IPS-18c (cell line): Measurements from ENCODE around the gene RB1.

ENCODE experiments used
- H3K4me3 ChIP-seq: 2 replicates; pipeline ENCODE4 v1.7.0; 2013; ENCODE audit warnings: low read depth, mild to moderate bottlenecking, low read length, moderate library complexity; ENCODE audit not compliant: insufficient read depth
- H3K9me3 ChIP-seq: one replicate; pipeline ENCODE4 v1.6.1; 2013; ENCODE audit warnings: mild to moderate bottlenecking, low read length, moderate library complexity; ENCODE audit not compliant: control insufficient read depth, insufficient read depth

The RB1 gene

DNA sequence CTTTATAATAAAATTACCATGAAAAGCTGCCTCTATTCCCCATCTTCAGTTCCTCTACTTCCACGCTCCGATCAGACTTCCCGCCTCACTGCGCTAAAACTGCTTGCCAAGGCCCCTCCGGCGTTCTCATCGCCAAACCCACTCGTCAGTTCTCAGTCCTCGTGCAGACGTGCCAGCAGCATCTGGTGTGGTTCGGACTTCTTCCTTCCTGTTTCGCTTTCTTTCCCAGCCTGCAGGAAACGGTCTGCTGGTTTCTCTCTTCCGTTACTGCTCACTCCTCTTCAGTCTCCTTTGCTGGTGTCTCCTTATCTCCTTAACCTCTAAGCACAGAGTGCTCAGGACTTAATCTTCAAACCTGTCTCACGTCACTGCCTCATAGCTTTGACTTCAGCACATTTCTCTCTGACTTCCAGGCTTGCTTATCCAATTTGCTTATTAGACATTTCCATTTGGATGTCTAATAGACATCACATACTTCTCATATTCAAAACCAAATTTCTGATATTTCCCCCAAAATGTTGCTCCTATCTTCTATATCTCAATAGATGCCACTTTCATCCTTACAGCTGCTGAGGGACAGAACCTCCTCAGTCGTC is 189.0 kb downstream of the RB1 start:
- no peak overlapping the region for H3K4me3 ChIP-seq
- H3K9me3 ChIP-seq: no peaks in the 10 kb centered on the region

DNA sequence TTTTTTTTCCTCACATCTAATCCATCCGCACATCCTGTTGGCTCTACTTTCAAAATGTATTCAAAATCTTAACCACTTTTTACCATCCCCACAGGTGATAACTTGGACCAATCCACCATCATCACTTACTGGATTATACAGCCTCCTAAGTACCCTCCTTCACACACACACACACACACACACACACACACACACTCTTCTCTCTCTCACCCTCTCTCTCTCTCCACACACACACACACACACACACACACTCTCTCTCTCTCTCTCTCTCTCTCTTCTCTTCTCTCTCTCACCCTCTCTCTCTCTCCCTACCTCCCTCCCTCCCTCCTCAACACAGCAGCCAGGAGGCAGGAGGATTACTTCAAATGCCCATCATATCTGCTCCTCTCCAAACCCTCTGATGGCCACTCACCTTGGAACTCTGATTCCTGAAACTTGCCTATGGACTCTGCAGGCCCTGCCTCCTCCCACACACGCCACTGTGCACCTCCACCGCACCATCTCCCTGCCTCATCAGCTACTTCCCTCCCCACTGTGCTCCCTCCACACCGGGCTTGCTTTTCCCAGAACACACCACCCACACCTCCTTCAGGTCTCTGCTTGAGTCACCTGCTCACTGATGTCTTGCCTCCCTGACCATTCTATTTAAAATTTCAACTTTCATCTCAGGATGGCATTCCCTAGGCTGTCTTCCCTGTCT is 189.7 kb downstream of the RB1 start:
- Histone ChIP-seq H3K4me3 (no peak overlapping the region), H3K9me3 (no peaks in the 10 kb centered on the region)

DNA sequence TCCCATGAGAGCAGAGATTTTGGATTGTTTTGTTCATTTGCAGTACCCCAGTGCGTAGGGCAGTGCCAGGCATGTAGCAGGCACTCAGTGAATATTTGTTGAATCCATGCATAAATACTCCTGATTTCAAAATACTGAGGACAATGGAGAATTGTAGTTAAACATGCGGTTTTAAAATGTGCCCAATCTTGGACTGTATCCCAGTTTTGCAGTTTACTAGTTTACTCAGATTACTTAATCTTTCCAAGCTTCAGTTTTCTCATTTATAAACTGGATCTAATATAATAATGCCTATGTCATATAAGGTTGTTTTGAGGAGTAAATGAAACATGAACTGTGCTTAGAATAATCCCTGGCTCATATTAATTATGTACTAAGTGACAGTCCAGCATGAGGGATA is 190.3 kb downstream of the RB1 start:
- Histone ChIP-seq H3K9me3 (no peaks in the 10 kb centered on the region), H3K4me3 (no peak overlapping the region)

DNA sequence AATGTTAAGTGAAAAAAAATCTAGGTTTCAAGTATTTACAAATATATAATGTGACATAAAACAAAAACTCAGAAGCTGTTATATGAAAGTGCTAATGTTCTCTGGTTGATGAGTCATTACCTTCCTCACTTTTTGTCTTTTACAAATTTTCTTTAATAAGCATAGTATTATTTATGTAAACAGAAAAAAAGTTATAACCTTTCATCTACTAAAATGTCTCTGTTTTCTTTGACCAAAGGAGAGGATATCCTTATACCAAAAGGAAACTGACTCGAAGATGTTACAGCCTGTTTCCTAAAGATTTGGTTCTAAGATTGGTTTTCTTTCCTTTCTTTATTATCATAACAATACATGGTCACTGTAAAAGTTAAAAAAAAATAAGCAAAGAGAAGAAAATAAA is 191.3 kb downstream of the RB1 start:
- Histone ChIP-seq H3K9me3 (no peaks in the 10 kb centered on the region), H3K4me3 (no peak overlapping the region)

DNA sequence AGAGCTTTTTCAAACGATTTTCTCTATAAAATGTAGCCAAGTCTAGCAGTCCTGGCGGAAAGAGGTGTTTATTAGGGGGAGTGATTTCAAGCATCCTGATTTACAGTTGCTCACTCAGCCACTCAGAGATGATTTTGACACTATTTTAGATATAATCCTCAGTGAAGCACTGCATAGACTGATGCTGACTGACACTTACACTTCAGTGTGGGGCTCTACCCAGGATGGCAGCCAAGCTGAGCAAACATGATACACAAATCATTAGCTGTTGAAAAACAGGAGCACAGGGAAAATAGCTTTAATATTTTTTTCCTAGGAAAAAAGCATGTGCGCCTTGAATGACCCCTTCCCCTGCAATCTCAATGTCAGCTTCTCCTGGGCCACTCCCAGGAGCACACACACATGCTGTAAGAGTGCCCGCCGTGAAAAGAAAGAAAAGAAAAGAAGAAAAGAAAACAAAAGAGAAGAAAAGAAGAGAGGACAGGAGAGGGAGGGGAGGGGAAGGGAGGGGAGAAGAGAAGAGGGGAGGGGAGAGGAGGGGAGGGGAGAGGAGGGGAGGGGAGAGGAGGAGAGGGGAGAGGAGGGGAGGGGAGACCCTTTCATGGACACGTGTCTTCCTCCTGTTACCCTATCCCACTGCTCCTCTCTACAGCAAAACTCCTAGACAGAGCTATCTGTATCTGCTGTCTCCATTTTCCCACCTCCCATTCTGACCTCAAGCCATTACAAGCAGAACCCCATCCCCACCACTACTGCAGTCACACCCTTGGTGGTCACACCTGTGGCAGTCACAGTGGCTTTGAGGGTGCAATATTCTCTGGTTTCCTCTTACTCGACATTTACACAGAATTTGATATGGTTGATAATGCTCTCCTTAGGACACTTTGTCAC is 193.0 kb downstream of the RB1 start:
- H3K9me3 ChIP-seq: no peaks in the 10 kb centered on the region
- H3K4me3 ChIP-seq: no peak overlapping the region

DNA sequence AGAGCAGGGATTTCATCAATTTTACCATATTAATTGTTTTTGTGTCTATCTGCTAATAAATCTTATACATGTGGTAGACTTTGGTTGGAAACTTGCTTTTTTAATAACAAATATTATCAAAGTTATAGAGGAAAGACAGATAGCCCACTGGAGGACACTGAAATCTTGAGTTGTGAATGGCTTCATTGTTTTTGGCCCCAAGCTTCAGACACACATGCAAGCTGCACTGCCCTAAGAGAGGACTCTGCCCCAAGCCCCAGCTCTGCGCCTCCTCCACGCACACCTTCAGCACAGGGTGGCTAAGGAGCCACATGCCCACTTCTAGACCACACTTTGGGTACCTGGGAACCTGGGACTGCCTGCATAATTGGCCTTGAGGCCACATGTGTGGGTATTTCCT is 194.1 kb downstream of the RB1 start:
- Histone ChIP-seq H3K4me3 (no peak overlapping the region), H3K9me3 (no peaks in the 10 kb centered on the region)

DNA sequence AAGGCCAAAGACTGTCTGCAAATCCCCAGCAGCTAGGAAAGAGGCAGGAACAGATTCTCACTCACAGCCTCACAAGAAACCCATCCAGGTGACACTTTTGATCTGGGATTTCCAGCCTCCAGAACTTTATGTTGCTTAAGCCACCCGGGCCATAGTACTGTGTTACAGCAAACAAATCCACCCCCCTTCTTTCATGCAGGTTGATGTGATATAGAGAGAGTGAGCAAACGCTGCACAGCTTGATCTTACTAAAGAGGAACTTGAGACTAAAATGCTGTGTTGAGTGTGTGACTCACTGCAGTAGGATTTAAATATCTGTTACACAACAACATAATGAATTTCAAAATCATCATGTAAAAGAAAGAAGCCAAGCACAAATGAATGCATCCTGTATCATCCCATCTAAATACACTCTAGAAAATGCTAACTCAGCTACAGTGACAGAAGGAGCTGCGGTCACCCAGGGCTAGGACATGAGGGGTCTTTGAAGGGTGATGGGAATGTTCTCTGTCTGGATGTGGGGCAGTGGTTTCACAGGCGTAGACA is 197.2 kb downstream of the RB1 start:
- H3K4me3 ChIP-seq: no peak overlapping the region
- H3K9me3 ChIP-seq: no peaks in the 10 kb centered on the region

DNA sequence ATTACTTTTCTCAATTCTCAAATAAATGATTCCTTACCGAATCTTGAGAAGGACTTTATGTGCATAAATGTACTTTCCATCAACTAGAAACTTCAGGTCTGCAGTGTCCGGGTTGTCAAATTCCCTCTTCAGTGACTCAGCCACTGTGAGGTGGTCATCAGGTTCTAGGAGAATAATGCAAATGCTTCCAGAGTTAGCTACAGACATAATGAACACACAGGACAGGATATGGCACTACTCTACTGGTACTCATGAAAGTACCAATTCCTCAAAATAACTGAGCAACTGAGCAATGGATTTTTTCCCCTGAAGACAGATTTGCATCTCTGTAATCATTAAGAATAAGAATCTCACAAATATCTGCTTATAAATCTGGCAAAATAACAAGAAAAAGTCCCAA is 198.2 kb downstream of the RB1 start:
- no peaks in the 10 kb centered on the region for H3K9me3 ChIP-seq
- no peak overlapping the region for H3K4me3 ChIP-seq

DNA sequence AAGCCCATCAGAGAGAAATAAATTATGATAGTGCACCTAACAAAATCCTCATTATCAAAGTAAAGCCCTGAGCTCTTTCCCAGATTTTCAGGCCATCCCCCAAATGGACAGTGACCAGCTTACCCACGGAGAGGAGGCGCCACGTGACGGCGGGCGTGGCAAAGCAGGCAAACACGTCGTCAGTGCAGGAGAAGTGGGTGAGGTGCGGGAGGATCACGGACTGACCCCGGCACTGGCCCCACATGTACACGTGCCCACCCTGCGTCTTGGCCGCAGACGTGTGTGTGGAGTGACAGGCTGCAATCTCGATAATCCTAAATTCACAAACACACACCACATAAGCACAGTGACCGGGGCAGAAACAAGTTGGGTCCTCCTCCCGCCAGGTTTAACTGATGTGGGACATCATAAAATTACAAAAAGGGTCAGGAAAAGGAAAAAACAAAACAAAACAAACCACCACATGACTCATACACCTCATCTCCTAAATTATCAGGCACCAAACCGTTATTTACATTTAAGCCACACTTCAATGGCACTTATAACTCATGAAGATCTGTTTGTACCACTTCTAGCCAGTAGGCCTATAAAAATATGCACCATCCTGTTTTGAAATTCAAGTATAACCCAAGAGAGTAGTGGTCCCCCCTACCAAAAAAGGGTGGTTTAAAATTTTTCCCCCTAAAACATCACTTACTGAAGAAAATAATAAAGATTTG is 199.2 kb downstream of the RB1 start:
- Histone ChIP-seq H3K9me3 (no peaks in the 10 kb centered on the region), H3K4me3 (no peak overlapping the region)

DNA sequence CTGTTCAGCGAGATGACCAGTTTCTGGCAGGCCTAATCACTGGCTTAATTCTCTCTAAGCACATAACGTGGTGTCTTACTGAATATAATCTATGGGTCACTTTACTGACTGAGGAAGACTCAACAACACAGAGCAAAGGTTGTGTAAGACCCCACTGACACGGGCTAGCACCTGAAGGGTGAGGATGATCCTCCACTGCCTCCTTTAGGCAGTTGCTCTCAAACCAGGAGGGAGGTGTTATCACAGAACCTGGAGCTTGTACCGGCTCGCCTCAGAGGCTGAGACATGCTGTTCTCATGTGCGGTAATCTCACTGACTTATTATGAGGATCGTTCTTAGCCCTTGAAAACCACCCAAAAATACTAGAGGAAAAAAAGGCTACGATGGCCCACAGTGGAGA is 201.1 kb downstream of the RB1 start:
- H3K4me3 ChIP-seq: no peak overlapping the region
- H3K9me3 ChIP-seq: no peaks in the 10 kb centered on the region

DNA sequence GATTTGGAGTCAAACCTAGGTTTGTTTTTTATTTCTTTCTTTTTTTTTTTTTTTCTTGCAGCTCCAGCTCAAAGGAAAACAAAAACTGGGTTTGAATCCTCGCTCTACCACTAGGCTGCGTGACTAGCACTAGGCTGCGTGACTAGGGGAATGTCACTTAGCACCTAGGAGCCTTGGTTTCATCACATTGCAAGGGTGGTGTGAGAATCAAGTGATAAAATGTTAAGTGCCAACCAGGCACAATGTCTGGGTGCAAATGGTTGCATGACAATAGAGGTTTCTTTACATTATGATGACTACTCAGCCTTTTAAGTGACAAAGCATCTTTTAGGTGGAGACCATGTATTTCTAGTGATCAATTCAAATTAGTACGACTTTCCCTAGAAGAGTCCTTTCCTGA is 201.5 kb downstream of the RB1 start:
- Histone ChIP-seq H3K9me3 (no peaks in the 10 kb centered on the region), H3K4me3 (no peak overlapping the region)

DNA sequence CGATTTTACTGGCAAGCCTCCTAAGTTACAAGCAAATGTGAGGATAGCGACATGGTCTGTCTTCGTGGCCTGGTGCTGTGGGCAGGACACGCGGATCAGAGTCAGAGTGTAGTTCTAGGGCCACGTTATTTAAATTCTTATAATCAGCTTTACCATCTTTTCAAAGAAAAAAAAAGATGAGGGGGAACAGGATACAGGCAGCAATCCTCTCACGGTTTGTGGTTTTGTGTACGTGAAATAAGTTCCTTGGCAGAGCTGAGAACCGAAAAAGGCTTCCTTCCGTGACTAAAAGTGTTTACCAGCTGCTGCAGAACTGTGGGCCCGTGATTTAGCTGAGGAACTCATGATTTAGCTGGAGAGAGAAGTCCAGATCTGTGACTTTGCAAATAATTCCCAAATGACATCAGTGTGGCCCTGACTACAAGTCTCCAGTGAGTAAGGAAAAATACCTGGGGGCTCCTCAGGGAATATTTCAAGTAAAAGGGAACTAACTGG is 202.1 kb downstream of the RB1 start:
- Histone ChIP-seq H3K4me3 (no peak overlapping the region), H3K9me3 (no peaks in the 10 kb centered on the region)

DNA sequence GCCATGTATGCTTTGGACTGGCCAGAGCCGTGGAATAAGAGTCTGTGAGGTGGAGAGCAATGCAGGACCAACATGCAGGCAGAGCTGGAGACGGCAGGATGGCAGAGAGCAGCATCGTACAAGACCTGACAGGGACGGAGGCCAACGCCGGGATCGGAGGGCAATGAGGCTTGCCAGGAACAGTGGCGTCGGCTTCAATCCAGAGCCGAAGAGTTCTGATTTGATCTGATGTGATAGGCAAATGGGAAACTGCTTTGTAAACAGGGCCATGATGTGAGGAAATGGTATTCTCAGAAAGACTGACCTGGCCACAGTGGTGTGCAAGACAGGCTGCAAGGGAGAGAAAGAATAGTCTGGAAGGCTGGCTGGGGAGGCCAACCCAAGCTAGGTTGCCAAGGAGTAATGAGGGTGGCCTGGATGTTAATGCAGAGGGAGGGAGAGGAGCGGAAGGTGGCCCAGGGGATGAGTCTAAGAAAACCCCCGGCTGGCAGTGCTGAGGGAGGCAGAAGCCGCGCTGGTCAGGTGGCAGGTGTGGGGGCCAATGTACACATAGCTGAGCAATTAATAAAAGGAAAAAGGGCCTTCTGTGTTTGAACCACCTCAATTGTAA is 202.6 kb downstream of the RB1 start:
- Histone ChIP-seq H3K9me3 (no peaks in the 10 kb centered on the region), H3K4me3 (no peak overlapping the region)

DNA sequence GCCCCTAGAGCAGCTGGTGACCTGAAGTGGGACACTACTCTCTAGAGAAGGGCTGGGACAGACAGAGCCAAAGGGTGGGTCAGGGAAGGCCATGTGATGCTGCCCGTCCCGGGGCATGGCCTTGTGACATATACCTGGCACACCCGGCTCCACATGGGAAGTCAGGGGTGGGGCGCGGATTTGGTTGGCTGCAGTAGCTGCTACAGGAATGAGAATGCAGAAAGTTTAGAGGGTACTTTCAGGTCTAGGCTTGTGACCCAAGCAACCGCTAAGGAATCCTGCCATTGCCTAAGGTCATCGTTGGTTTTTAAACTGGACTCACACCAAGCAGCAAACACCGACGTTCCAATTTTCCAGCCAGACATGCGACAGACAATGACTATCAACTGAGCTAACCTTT is 203.5 kb downstream of the RB1 start:
- no peak overlapping the region for H3K4me3 ChIP-seq

DNA sequence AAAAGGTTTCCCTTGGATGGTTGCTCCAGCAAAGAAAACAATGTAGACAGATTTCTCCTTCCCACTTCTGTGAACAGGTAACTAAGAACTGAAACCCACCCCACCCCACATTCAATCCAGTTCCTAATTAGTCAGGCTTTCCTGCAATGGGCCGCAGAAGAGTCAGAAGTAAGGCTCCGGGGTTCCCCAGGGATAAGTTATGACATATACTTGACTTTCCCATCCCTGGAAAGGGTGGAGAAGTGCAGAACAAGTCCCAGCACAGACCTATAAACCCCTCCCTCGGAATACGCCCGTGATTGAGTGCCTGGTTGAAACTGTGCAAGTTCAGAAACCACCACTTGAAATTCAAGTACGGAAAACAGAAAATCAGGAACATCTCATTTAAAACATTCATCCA is 204.5 kb downstream of the RB1 start:
- Histone ChIP-seq H3K4me3 (no peak overlapping the region), H3K9me3 (no peaks in the 10 kb centered on the region)

More for the DNA sequence above, 203.5 kb downstream of the RB1 start:
- H3K9me3 ChIP-seq: no peaks in the 10 kb centered on the region

DNA sequence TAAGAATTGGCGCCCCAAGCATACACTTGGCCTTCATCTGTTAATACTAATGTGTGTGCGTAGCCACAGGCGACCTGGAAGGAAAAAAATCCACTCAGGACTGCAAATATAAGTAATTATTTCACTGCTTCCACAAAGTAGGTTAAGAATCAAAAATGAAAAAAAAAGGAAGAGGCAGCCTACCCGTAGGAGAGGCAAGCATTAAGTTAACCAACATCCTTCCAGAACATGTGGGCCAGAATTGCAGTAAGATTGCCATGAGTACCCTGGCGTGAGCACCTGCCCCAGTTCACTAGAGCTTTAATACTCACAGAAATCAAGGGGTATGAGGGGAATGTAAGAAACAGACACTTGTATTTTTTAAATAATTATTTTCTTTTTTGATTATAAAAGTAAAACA is 207.1 kb downstream of the RB1 start:
- H3K9me3 ChIP-seq: no peaks in the 10 kb centered on the region
- no peak overlapping the region for H3K4me3 ChIP-seq
